KMS-11 (cell line): Measurements from ENCODE around the gene PDE11A.

Source experiments
- H2AFZ ChIP-seq: fragments of 200-600 bp; sonication (generic); 2 replicates; pipeline ENCODE4 v1.6.1; 2016; ENCODE audit warnings: antibody characterized with exemption, mixed run types, low read depth
- H3K27ac ChIP-seq: fragments of 200-600 bp; sonication (generic); 2 replicates; pipeline ENCODE4 v1.6.1; 2016; ENCODE audit warnings: mild to moderate bottlenecking, mixed run types
- H3K27me3 ChIP-seq: fragments of 200-600 bp; sonication (generic); 2 replicates; pipeline ENCODE4 v1.6.1; 2017; ENCODE audit warnings: mild to moderate bottlenecking, low read depth, mixed run types, moderate library complexity; ENCODE audit not compliant: insufficient read depth
- H3K36me3 ChIP-seq: fragments of 200-600 bp; sonication (generic); 2 replicates; pipeline ENCODE4 v1.6.1; 2017; ENCODE audit warnings: mild to moderate bottlenecking, mixed run types; ENCODE audit not compliant: insufficient read depth
- H3K4me1 ChIP-seq: fragments of 200-600 bp; sonication (generic); 2 replicates; pipeline ENCODE4 v1.6.1; 2016; ENCODE audit warnings: mild to moderate bottlenecking, low read depth, mixed run types; ENCODE audit not compliant: poor library complexity, severe bottlenecking
- H3K4me2 ChIP-seq: fragments of 200-600 bp; sonication (generic); 2 replicates; pipeline ENCODE4 v1.7.0; 2016; ENCODE audit warnings: mild to moderate bottlenecking, mixed run types
- H3K4me3 ChIP-seq: fragments of 200-600 bp; sonication (generic); IDR thresholded peaks from 2 replicates; pipeline ENCODE4 v1.6.1; 2017; ENCODE audit warnings: low read depth, low read length, mixed read lengths; ENCODE audit not compliant: insufficient read depth
- H3K79me2 ChIP-seq: fragments of 200-600 bp; sonication (generic); 2 replicates; pipeline ENCODE4 v1.6.1; 2016; ENCODE audit warnings: low read depth, mixed run types; ENCODE audit not compliant: insufficient read depth
- H3K9ac ChIP-seq: fragments of 200-600 bp; sonication (generic); 2 replicates; pipeline ENCODE4 v1.6.1; 2016; ENCODE audit warnings: mild to moderate bottlenecking, mixed run types
- H4K20me1 ChIP-seq: fragments of 200-600 bp; sonication (generic); 2 replicates; pipeline ENCODE4 v1.6.1; 2016; ENCODE audit warnings: mild to moderate bottlenecking, mixed run types; ENCODE audit not compliant: insufficient read depth
- CTCF ChIP-seq: fragments of 200-600 bp; sonication (generic); conservative IDR thresholded peaks from 2 replicates; pipeline ENCODE4 v1.6.1; 2017; ENCODE audit warnings: low read depth, mild to moderate bottlenecking, antibody characterized with exemption, low read length, moderate library complexity, mixed read lengths

Gene PDE11A

DNA sequence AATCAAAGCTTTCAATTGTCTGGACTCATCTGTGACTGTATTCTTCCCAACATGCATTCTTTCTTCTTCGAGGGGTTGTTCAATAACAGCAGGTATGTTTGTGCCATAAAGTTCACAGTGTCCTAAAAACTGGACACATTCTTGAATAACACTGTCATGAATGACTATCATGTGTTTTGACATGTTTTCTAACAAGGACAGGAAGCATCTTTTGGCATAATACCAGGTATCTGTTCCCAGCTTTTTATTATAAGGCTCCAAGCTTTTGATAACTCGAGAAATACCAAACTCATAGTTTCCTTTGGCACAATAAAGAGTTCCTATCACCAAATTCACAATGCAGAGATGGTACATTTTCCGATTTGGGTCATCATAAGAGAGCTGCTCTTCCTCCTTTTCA, 455.8 kb downstream of the PDE11A start:
- Histone ChIP-seq H3K4me3 (no peak overlapping the region), H3K36me3 (no peaks in the 10 kb centered on the region), H3K27me3 (no peaks in the 10 kb centered on the region), H3K9ac (no peak overlapping the region), H4K20me1 (no peaks in the 10 kb centered on the region), H3K79me2 (no peaks in the 10 kb centered on the region), H2AFZ (no peak overlapping the region), H3K27ac (no peak overlapping the region), H3K4me2 (no peak overlapping the region), H3K4me1 (peaks cover 4% of the 10 kb centered on the region)
- TF ChIP-seq CTCF: no peak

DNA sequence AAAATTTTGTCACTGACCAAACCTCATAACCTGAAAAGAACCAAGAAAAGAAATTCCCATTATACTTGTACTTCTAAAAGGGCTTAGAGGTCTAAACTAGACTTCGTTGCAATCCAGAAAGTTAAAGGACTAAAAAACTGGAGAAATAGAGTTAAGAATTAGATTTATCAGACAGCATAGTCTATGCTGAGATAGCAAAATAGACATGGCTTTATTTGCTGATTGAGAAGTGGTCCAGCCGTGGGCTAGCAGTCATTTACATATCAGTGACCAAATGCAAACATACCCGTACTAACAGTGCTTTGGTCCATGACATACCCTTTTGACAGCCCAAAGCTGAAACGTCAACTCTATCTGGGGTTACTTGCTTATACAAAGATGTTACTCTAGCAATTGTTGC, 456.5 kb downstream of the PDE11A start:
- Histone ChIP-seq H3K9ac (no peak overlapping the region), H2AFZ (no peak overlapping the region), H3K79me2 (no peaks in the 10 kb centered on the region), H4K20me1 (no peaks in the 10 kb centered on the region), H3K27me3 (no peaks in the 10 kb centered on the region), H3K4me1 (peaks cover 4% of the 10 kb centered on the region), H3K27ac (no peak overlapping the region), H3K4me3 (no peak overlapping the region), H3K36me3 (no peaks in the 10 kb centered on the region), H3K4me2 (no peak overlapping the region)
- TF ChIP-seq CTCF: no peak

DNA sequence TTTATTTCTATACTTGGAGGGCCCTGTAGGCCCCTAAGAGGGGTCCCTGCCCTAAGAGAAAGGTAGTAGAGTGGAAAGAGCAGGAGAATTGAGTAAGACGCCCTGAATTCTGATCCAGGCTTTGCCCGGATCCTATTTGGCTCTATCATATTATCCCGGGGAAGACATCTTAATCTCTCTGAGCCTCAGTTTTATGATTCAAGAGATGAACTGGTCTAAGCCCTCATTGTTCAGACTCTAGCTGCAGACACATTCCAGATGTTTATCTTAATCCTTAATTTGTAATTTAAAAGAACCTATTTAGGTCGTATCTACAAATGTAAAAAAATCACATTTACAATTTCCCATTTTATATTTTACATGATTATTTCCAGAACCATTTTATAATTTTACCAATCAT, 459.9 kb downstream of the PDE11A start:
- Histone ChIP-seq H3K4me3 (no peak overlapping the region), H2AFZ (no peak overlapping the region), H3K79me2 (no peaks in the 10 kb centered on the region), H3K4me1 (no peaks in the 10 kb centered on the region), H3K27me3 (no peaks in the 10 kb centered on the region), H3K9ac (no peak overlapping the region), H3K36me3 (no peaks in the 10 kb centered on the region), H4K20me1 (no peaks in the 10 kb centered on the region), H3K27ac (no peak overlapping the region), H3K4me2 (no peak overlapping the region)
- TF ChIP-seq CTCF: no peak

DNA sequence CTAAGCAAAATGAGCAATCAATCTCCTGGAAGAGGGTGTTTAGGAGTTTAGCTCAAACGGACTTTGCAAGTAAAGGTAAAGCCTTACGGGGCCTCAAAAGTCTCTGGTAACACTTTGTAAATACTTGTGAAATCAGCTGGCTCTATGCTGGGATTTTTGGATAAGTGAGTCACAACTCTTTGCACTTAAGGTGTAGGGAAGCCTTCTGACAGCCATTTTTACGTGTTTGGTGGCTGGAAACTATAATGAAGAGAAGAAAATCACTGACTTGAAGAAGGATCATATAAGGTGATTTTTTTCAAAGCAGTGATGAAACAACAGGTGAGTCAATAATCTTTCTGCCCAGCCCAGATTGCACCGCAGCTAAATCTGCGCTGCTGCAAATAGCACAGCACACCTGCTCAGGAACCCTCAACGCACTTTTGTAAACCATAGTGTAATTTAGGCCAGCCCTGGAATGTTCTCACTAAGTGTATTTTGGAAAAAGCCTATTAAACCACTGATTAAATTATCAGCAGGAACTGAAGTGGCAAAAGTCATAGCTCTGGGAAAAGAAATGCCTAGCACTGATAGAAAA, 461.2 kb downstream of the PDE11A start:
- no peaks in the 10 kb centered on the region for H4K20me1 ChIP-seq
- H3K27me3 ChIP-seq: no peaks in the 10 kb centered on the region
- H3K4me1 ChIP-seq: no peaks in the 10 kb centered on the region
- no peak overlapping the region for H2AFZ ChIP-seq
- no peak for TF ChIP-seq CTCF
- no peak overlapping the region for H3K9ac ChIP-seq
- no peak overlapping the region for H3K4me3 ChIP-seq
- H3K27ac ChIP-seq: no peak overlapping the region
- no peaks in the 10 kb centered on the region for H3K79me2 ChIP-seq
- H3K36me3 ChIP-seq: no peaks in the 10 kb centered on the region
- H3K4me2 ChIP-seq: no peak overlapping the region
